GM19099 (cell line): ENCODE data around the gene SUPT7L.
A peak's percentile ranks its signal among the peaks of the same experiment; 100 is the strongest.

Experiments used
- POLR2A ChIP-seq: IDR thresholded peaks from 3 replicates; pipeline ENCODE4 v1.6.1; 2011; ENCODE audit warnings: low read depth; ENCODE audit not compliant: insufficient read length; ENCODE audit errors: extremely low read depth

Gene SUPT7L

GRCh38 chr2:27663285-27664153 lies at the start of gene SUPT7L, which contains the start of gene SLC4A1AP:
Gene SUPT7L, minus strand, starts transcription at chr2:27663614. Its CDS starts 1,422 bp downstream, at chr2:27662192.
Gene SLC4A1AP, plus strand, starts transcription at chr2:27663889. Its CDS starts 26 bp downstream, at chr2:27663915.
- TF ChIP-seq POLR2A = peak; percentile 69

GRCh38 chr2:27713201-27713600 lies 49.8 kb upstream of the SUPT7L start:
- no peak for TF ChIP-seq POLR2A

- TF ChIP-seq POLR2A = no peak
Observed at GRCh38 chr2:27712522-27712921, 49.1 kb upstream of the SUPT7L start.

GRCh38 chr2:27711804-27712203 lies 48.4 kb upstream of the SUPT7L start:
- no peak for TF ChIP-seq POLR2A

- TF ChIP-seq POLR2A = no peak
Observed at GRCh38 chr2:27710640-27711430, 47.4 kb upstream of the SUPT7L start.

- no peak for TF ChIP-seq POLR2A
Observed at GRCh38 chr2:27709960-27710575, 46.7 kb upstream of the SUPT7L start.

- TF ChIP-seq POLR2A = no peak
Observed at GRCh38 chr2:27709326-27709725, 45.9 kb upstream of the SUPT7L start.

GRCh38 chr2:27708666-27709065 lies 45.3 kb upstream of the SUPT7L start:
- TF ChIP-seq POLR2A = no peak

GRCh38 chr2:27708257-27708654 lies 44.8 kb upstream of the SUPT7L start:
- TF ChIP-seq POLR2A = no peak

GRCh38 chr2:27707462-27708256 lies 44.2 kb upstream of the SUPT7L start:
- no peak for TF ChIP-seq POLR2A

- no peak for TF ChIP-seq POLR2A
Observed at GRCh38 chr2:27705851-27706622, 42.6 kb upstream of the SUPT7L start.

GRCh38 chr2:27704342-27704876 lies 41.0 kb upstream of the SUPT7L start:
- no peak for TF ChIP-seq POLR2A

GRCh38 chr2:27703638-27704341 lies 40.4 kb upstream of the SUPT7L start:
- TF ChIP-seq POLR2A = no peak
